T-helper 17 cell (primary cell): Measurements from ENCODE around the gene ARID5B. TPM values are rescaled to one million over a fixed set of nuclear protein-coding genes. Genes with fewer than 3 reads are reported as not detected.

Experiments used
- ATAC-seq: fragments of 150-1000 bp; cut with Tn5 transposase; 2 replicates; pipeline ENCODE4 v1.10.0; 2021; ENCODE audit warnings: mild to moderate bottlenecking, moderate library complexity
- DNase-seq, 3 donors: peaks; one replicate each; pipeline versions ENCODE4 v3.0.0 to v3.0.0-alpha.2; 2020 to 2021
- H3K9me3 ChIP-seq: one replicate; pipeline ENCODE4 v1.7.0; 2013; ENCODE audit warnings: low read length, mild to moderate bottlenecking; ENCODE audit not compliant: control insufficient read depth, poor library complexity, severe bottlenecking
- H3K27ac Mint-ChIP-seq: one replicate; pipeline ENCODE4 v1.8.0; 2022; ENCODE audit warnings: mild to moderate bottlenecking, moderate library complexity, mixed read lengths
- H3K27me3 Mint-ChIP-seq: one replicate; pipeline ENCODE4 v1.8.0; 2022; ENCODE audit warnings: mixed read lengths
- H3K36me3 Mint-ChIP-seq: one replicate; pipeline ENCODE4 v1.8.0; 2022; ENCODE audit warnings: low read depth, mixed read lengths
- H3K4me1 Mint-ChIP-seq: one replicate; pipeline ENCODE4 v1.8.0; 2022; ENCODE audit warnings: mild to moderate bottlenecking, mixed read lengths
- H3K4me3 Mint-ChIP-seq: one replicate; pipeline ENCODE4 v1.8.0; 2022; ENCODE audit warnings: mild to moderate bottlenecking, moderate library complexity, mixed read lengths
- total RNA-seq, 4 donors: library from RNA in 2 of 4; stranded (reverse) in 2 of 4; gene quantifications; one replicate each; pipeline ENCODE4 v1.2.3 and lab custom pipeline; 2022 to 2026

Gene ARID5B
- total RNA-seq, 2 donors from 2014 or later = 58.2 to 67.6 TPM

DNA sequence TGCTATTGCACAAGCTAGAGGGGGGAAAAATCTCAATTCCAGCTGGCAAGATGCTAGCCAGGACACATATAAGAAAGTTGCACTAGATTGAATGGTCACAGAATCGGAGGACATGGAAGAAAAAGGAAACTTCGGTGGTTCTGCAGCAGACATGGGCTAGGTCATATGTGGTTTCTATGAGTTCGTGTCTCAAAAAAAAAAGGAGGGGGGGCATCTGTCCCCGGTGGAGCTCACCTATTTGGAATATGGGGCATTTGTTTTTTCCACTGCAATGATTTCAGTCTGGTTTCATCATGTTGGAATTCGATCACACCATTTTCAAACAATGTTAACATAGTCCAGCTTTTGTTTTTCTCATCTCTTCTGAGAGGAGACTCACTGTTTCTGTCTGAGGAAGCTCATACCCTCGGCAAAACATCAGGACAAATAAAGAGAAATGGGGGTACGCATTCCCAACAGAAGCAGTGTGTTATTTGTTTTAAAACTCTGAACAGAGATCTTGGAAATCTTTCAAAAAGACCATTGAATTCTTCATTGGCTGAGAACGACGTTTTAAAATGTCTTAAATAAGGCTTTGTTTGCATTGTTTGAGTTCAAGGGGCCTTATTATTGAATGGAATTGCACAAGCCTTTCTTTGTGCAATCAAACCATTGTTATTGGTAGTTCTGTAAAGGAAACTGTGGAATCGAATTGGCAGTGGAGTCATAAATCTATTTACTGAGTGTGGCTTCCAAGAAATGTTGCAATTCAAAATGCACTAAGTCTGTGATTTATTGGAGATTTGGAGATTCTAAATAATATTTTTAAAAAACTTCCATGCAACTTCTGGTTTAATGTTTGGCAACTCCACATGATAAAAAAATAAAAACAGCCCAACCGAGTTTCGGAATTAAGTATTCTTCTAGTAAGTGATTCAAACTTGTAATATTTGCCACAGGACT lies 194.0 kb downstream of the ARID5B start:
- Mint-ChIP-seq H3K4me3 (no peak overlapping the region), H3K4me1 (peaks cover 15% of the 10 kb centered on the region), H3K36me3 (peaks cover 13% of the 10 kb centered on the region), H3K27me3 (no peaks in the 10 kb centered on the region), H3K27ac (peak overlapping the region; percentile 60)
- no peak for DNase-seq
- no peaks in the 10 kb centered on the region for H3K9me3 ChIP-seq
- ATAC-seq = no peak

DNA sequence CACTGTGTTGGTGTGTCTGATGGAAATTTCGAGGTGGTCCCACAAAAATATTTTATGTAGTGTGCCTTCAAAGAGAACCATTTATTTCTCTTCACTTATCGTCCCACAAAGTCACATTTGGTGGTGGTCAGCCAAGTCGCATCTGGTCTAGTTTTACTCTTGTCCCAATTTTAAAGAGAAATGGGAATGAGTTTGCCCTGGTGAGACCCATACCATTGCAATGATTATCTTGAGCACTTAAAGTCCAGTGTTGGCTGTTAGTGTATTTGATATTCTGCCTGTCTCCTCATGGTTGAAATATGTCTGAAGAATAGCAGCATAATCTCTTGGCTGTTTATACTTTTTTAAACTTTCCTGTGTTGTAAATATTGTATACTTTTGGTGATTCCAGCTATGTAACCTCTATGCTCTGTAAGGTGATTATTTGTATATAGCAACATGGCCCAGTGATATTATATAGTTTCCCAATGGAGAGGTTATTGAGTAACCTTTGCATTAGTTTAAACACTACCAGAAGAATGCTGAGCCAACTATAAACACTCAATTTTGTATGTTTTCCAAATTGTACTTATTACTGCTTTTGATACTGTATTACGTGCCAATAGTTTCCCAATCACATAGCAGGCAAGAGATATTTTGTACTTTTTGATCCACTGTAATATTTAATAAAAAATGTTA lies 194.9 kb downstream of the ARID5B start:
- peaks cover 8% of the 10 kb centered on the region for H3K36me3 Mint-ChIP-seq
- H3K4me3 Mint-ChIP-seq = no peak overlapping the region
- DNase-seq (no peak), ATAC-seq (no peak)
- H3K27me3 Mint-ChIP-seq = no peaks in the 10 kb centered on the region
- peaks cover 15% of the 10 kb centered on the region for H3K4me1 Mint-ChIP-seq
- H3K9me3 ChIP-seq = no peaks in the 10 kb centered on the region
- H3K27ac Mint-ChIP-seq = peak overlapping the region; percentile 41

DNA sequence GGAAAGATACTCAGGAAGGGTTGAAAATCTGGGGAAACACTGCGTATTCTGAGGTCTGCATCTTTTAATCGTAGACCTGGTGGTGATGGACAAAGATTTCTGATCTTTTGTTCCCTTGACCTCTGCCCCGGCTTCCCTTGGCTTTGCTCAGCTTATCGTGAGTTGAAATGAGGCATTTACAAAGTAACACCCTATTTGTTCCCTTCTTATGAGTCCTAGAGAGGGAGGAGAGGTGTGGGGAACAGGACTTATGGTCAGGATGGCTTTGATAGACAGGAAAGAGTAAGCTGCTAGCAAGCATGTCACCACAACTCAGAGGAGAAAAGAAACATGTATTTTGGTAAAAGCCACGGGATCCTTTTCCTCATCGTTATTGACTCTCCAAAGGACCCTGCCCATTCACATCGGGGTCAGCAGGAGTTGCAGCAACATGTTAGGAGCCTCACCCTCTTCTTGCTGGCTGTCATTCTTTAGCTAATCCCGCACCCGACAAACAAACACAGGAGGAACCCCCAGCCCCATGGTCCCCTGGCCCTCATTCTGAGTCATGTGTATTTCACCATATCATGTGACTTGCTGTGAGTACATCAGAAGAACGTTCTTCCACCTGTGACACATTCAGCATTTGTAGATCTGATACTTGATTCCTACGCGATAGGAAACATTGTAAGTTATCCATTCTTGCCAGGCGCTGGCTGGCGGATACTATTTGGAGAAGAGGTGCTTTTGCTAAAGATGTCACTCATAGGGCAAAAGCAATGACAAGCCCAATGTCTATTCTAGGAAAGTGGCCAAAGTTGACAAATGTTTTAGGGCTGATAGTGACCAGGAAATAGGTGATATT lies 197.0 kb downstream of the ARID5B start:
- H3K9me3 ChIP-seq = no peaks in the 10 kb centered on the region
- peaks cover 22% of the 10 kb centered on the region for H3K4me1 Mint-ChIP-seq
- ATAC-seq (no peak), DNase-seq (no peak)
- no peaks in the 10 kb centered on the region for H3K27me3 Mint-ChIP-seq
- peak overlapping the region; percentile 52 for H3K4me3 Mint-ChIP-seq
- H3K36me3 Mint-ChIP-seq = peaks cover 2% of the 10 kb centered on the region
- peak overlapping the region; percentile 1 for H3K27ac Mint-ChIP-seq

DNA sequence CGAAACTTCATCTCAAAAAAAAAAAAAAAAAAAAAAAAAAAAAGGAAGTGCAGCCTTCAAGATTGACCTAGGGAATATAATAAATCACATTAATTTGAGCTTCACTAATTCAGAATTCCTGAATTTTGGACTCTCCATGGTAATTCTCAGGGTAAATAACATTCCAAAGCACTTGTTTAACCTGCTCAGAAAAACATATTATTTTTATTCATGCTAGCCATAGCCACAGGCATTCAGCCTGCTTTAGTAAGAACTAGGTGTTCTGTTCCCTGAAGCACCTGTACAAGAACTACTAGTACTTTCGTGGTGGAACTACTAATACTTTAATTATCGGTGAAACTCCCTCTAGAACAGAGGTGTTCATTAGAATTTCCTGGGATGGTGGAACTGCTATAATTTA lies 197.8 kb downstream of the ARID5B start:
- peaks cover 20% of the 10 kb centered on the region for H3K4me1 Mint-ChIP-seq
- H3K27me3 Mint-ChIP-seq = no peaks in the 10 kb centered on the region
- no peaks in the 10 kb centered on the region for H3K9me3 ChIP-seq
- no peak overlapping the region for H3K4me3 Mint-ChIP-seq
- H3K27ac Mint-ChIP-seq = peak overlapping the region; percentile 1
- ATAC-seq = no peak
- DNase-seq = no peak
- H3K36me3 Mint-ChIP-seq = no peaks in the 10 kb centered on the region

DNA sequence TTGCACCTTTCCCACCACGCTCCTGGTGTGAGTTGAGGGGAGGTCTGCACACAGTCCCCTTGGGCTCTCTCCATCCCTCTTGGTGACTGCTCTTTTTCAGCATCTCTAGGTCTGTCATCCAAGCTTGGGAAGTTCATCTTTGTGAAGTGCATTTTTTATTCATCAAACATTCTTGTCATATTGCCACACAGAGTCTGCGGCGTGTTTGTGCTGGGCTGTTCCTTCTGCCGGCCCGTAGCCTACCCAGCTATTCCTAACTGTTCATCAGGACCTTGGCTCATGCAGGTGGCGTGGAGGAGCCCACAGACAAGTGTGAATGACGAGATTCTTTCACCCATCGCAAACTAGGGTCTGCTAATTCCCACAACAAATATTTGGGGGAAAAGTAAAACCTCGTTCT lies 202.4 kb downstream of the ARID5B start:
- no peaks in the 10 kb centered on the region for H3K9me3 ChIP-seq
- H3K27me3 Mint-ChIP-seq = no peaks in the 10 kb centered on the region
- no peak for ATAC-seq
- H3K4me3 Mint-ChIP-seq = no peak overlapping the region
- no peak for DNase-seq
- H3K27ac Mint-ChIP-seq = peak overlapping the region; percentile 24
- H3K36me3 Mint-ChIP-seq = peaks cover 2% of the 10 kb centered on the region
- peaks cover 33% of the 10 kb centered on the region for H3K4me1 Mint-ChIP-seq

DNA sequence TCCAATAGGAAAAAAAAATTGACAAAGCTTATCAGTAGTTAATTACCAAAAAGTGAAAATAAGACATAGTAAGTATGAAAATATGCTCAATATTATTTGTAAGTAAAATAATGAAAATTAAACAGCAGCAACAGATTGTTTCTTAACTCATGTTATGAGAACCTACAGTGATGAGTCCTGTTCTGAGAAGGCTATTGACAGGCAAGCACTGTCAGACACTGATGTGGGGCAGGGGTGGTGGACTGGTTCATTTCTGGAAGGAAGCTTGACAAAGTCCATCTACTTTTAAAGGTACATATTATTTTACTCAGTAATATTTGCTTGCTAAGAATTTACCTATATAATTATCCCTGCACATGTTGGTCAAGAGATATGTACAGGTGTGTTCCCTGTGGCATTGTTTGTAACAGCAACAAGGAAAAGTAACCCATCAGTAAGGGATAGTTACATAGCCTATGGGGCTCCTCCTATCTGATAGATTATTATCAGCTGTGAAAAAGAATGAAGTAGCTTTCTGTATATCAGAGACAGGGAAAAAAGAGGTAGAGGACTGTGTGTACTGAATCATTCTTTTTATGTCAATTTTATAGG lies 205.5 kb downstream of the ARID5B start:
- ATAC-seq = no peak

DNA sequence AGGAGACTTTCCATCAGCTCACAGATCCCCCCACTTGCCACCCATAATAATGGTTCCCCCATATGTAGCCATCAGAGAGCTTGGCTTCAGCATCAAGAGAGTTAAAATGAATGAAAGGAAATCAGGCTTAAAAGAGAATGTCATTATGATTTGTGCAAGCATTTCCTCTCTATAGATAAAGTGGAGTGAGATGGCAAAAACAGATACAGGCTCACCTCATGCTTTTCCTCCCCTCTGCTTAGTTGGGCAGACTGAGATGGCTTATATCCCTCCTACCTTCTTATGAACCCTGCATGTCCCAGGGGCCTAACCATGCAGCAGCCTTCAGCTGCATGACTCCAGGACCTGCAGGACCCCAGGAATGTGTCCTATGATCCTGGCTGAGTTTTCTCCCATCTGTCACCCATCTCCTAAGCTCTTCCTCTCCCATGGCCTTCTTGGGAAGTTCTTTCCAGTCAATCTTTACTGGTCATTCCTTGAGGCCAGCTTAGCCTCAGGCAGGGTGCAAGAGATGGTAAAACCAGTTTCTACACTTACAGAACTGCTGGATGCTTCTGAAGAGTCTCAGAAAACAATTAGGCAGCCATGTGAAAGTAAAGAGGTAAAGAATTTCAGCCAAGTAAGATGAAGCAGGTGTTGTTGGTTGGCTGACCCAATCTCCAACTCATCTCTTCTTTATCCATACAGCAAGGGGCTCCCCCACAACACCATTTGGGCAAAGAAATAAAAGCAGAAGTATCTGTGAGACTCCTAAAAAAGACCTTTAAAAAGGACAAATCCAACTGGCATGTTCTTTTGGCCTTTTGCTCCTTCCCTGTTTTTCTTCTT lies 207.5 kb downstream of the ARID5B start:
- DNase-seq (no peak), ATAC-seq (no peak)
- Mint-ChIP-seq H3K27me3 (no peaks in the 10 kb centered on the region), H3K4me1 (peaks cover 38% of the 10 kb centered on the region), H3K27ac (peak overlapping the region; percentile 4), H3K36me3 (peaks cover 2% of the 10 kb centered on the region), H3K4me3 (peak overlapping the region; percentile 55)
- H3K9me3 ChIP-seq = no peaks in the 10 kb centered on the region

More for the DNA sequence above, 205.5 kb downstream of the ARID5B start:
- DNase-seq = no peak
- Mint-ChIP-seq H3K4me1 (peaks cover 47% of the 10 kb centered on the region), H3K36me3 (peaks cover 2% of the 10 kb centered on the region), H3K27ac (peak overlapping the region; percentile 60), H3K27me3 (no peaks in the 10 kb centered on the region), H3K4me3 (no peak overlapping the region)
- H3K9me3 ChIP-seq = no peaks in the 10 kb centered on the region

DNA sequence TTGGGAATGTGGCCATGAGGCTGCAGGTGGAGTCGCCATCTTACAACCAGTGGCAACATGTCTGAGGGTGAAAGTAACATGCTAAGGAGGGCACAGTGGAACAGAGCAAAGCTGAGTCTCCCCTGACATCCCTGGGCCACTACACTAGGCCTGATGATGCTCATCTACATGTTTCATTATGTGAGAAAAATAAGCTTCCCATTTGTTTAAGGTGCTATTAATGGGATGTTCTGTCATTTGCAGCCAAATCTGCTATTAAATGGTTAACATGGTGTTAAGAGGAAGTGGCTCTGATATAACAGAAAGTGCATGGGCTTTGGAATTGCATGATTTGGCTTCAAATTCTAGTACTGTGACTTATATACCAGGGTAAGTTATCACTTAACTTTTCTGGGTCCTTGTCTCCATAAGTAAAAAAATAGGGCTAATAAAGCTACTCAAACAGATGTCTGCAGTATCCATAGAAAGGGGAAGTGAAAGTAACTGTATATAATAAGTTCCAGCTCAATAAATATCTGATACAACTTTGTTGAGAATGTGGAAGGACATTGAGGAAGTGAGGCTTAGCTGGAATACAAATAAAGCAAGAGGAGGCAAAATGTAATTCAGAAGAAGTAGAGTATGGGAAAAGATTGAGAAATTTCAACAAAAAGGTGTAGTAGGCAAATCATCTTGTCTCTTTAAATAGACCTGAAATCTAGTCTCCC lies 208.2 kb downstream of the ARID5B start:
- peaks cover under 1% of the 10 kb centered on the region for H3K36me3 Mint-ChIP-seq
- H3K27ac Mint-ChIP-seq = peak overlapping the region; percentile 39
- no peaks in the 10 kb centered on the region for H3K27me3 Mint-ChIP-seq
- DNase-seq (no peak), ATAC-seq (peak; percentile 52)
- peaks cover 36% of the 10 kb centered on the region for H3K4me1 Mint-ChIP-seq
- H3K4me3 Mint-ChIP-seq = no peak overlapping the region
- no peaks in the 10 kb centered on the region for H3K9me3 ChIP-seq

DNA sequence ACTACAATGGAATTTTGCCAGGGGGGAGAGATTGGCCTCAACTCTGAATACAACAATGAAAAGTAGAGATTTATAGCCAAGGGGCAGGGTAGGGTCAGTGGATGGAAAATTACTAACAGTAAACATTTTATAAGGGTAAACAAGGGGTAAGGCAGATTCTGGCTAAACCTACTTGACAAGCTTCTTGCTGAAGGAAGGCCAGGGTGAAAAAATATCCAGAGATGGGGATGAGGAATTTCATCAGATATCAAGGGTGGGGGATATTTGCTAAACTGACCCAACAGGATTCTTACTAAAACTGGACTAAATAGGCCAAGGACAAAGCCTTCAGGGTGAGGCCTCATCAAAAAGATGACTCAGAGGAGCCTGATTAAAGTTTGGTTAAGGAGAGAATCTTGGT lies 210.8 kb downstream of the ARID5B start:
- DNase-seq = no peak
- no peaks in the 10 kb centered on the region for H3K36me3 Mint-ChIP-seq
- H3K4me1 Mint-ChIP-seq = peaks cover 25% of the 10 kb centered on the region
- no peak overlapping the region for H3K27ac Mint-ChIP-seq
- no peak for ATAC-seq
- no peaks in the 10 kb centered on the region for H3K9me3 ChIP-seq
- H3K4me3 Mint-ChIP-seq = no peak overlapping the region
- H3K27me3 Mint-ChIP-seq = no peaks in the 10 kb centered on the region

DNA sequence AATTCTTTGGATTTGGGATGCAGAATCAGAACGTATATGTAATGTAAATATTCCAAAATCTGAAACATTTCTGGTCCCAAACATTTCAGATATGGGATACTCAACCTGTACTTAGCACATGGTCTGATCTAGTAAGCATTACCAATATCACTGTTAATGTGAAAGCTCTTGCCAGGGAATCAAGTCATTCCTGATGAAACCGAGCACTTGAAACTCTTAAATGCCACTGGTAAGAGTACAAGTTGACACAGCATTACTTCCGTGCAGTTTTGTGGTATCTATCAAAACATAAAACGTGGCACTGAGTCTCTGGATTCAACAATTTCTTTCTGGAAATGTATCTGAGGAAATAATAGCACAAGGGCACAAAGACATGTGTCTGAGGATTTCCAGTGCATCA lies 211.5 kb downstream of the ARID5B start:
- peaks cover 24% of the 10 kb centered on the region for H3K4me1 Mint-ChIP-seq
- H3K9me3 ChIP-seq = no peaks in the 10 kb centered on the region
- ATAC-seq (no peak), DNase-seq (no peak)
- H3K36me3 Mint-ChIP-seq = no peaks in the 10 kb centered on the region
- no peak overlapping the region for H3K27ac Mint-ChIP-seq
- H3K4me3 Mint-ChIP-seq = no peak overlapping the region
- no peaks in the 10 kb centered on the region for H3K27me3 Mint-ChIP-seq

DNA sequence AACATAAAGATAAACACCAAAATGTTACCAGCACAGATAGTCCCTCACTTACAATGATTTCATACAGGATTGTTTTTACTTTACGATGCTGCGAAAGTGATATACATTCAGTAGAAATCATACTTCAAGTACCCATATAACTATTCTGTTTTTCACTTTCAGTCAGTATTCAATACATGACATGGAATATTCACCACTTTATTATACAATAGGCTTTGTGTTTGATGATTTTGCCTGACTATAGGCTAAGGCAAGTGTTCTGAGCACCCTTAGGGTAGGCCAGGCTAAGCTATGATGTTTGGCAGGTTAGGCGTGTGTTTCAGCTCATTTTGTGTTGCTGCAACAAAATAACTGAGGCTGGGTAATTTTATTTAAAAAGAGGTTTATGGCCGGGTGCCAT lies 212.2 kb downstream of the ARID5B start:
- peaks cover 20% of the 10 kb centered on the region for H3K4me1 Mint-ChIP-seq
- DNase-seq (no peak), ATAC-seq (no peak)
- no peaks in the 10 kb centered on the region for H3K9me3 ChIP-seq
- no peak overlapping the region for H3K4me3 Mint-ChIP-seq
- H3K27me3 Mint-ChIP-seq = no peaks in the 10 kb centered on the region
- H3K27ac Mint-ChIP-seq = no peak overlapping the region
- no peaks in the 10 kb centered on the region for H3K36me3 Mint-ChIP-seq

DNA sequence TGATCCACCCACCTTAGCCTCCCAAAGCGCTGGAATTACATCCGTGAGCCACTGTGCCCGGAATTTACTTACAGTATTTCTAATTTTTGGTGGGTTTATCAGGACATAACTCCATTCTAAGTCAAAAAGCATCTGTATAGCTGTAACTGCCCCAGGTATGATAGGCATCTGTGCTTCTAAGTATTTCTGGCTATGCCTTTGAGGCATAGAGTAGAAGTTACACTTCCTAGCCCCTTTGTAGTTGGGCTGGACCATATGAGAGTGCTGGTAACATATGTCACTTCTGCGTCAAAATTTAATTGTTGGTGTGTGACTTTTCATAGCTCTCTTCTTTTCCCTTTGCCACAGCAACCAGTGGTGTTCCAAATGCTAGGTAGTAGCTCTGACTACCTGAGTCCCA lies 213.8 kb downstream of the ARID5B start:
- H3K4me1 Mint-ChIP-seq = peaks cover 8% of the 10 kb centered on the region
- H3K9me3 ChIP-seq = no peaks in the 10 kb centered on the region
- H3K4me3 Mint-ChIP-seq = no peak overlapping the region
- H3K27me3 Mint-ChIP-seq = no peaks in the 10 kb centered on the region
- H3K36me3 Mint-ChIP-seq = no peaks in the 10 kb centered on the region
- no peak overlapping the region for H3K27ac Mint-ChIP-seq
- DNase-seq = no peak
- no peak for ATAC-seq
